PC-9 (cell line): ENCODE measurements around the gene TRIM56. TPM values are rescaled to one million over a fixed set of nuclear protein-coding genes. Genes with fewer than 3 reads are reported as not detected.
A peak's percentile ranks its signal among the peaks of the same experiment; 100 is the strongest.
"Not testable (repeated sequence)": the region's sequence is repeated elsewhere in the genome, so short reads cannot be mapped to it uniquely, and the experiment has no call there.

Source experiments
- BruUV-seq: library from RNA; stranded (reverse); fragments of 400-500 nt; replicated peaks from 2 replicates; lab custom pipeline; 2021; lab: Mats Ljungman, UMichigan
- CTCF ChIA-PET: fragments of 300-600 bp; sonication (Branson Sonifier 250); formaldehyde crosslinking; loops from one replicate; lab custom pipeline; 2022; ENCODE audit warnings: antibody characterized with exemption; lab: Charles Lee
- POLR2A ChIA-PET: fragments of 300-600 bp; sonication (Branson Sonifier 250); formaldehyde crosslinking; loops from one replicate; lab custom pipeline; 2022; ENCODE audit warnings: antibody characterized with exemption; ENCODE audit not compliant: unreplicated experiment; lab: Charles Lee
- DNase-seq, 2 experiments: peaks; one replicate each; pipeline versions ENCODE4 v3.0.0 to v3.0.0-alpha.2; 2015 to 2022; ENCODE audit warnings: mixed read lengths in 1 of 2
- H2AFZ ChIP-seq: fragments of 200-600 bp; sonication (generic); 2 replicates; pipeline ENCODE4 v1.8.1; 2017; ENCODE audit warnings: antibody characterized with exemption
- H3F3A ChIP-seq: fragments of 200-600 bp; sonication (generic); 2 replicates; pipeline ENCODE4 v1.8.1; 2017; ENCODE audit warnings: antibody characterized with exemption, mild to moderate bottlenecking, low read depth; ENCODE audit not compliant: insufficient read depth
- H3K27ac ChIP-seq: fragments of 200-600 bp; sonication (generic); 2 replicates; pipeline ENCODE4 v1.6.1; 2016; ENCODE audit warnings: mixed run types
- H3K27me3 ChIP-seq: fragments of 200-600 bp; sonication (generic); 2 replicates; pipeline ENCODE4 v1.6.1; 2016; ENCODE audit warnings: low read depth, mixed run types; ENCODE audit not compliant: insufficient read depth
- H3K36me3 ChIP-seq: fragments of 200-600 bp; sonication (generic); 2 replicates; pipeline ENCODE4 v1.6.1; 2016; ENCODE audit warnings: low read depth, mixed run types
- H3K4me1 ChIP-seq: fragments of 200-600 bp; sonication (generic); replicated peaks from 2 replicates; pipeline ENCODE4 v1.6.1; 2016; ENCODE audit warnings: mixed run types; ENCODE audit not compliant: insufficient read depth
- H3K4me2 ChIP-seq: fragments of 200-600 bp; sonication (generic); 2 replicates; pipeline ENCODE4 v1.6.1; 2017; ENCODE audit warnings: mixed run types
- H3K4me3 ChIP-seq: fragments of 200-600 bp; sonication (generic); 2 replicates; pipeline ENCODE4 v1.6.1; 2016; ENCODE audit warnings: mixed run types
- H3K79me2 ChIP-seq: fragments of 200-600 bp; sonication (generic); 2 replicates; pipeline ENCODE4 v1.6.1; 2017; ENCODE audit warnings: low read depth, mixed run types
- H3K9me2 ChIP-seq: fragments of 200-600 bp; sonication (generic); 2 replicates; pipeline ENCODE4 v1.8.1; 2017; ENCODE audit warnings: mild to moderate bottlenecking; ENCODE audit not compliant: insufficient read depth
- H3K9me3 ChIP-seq: fragments of 200-600 bp; sonication (generic); 2 replicates; pipeline ENCODE4 v1.8.1; 2016; ENCODE audit warnings: low read depth; ENCODE audit not compliant: insufficient read depth
- H4K20me1 ChIP-seq: fragments of 200-600 bp; sonication (generic); 2 replicates; pipeline ENCODE4 v1.8.1; 2017; ENCODE audit not compliant: insufficient read depth
- CTCF ChIP-seq: fragments of 200-600 bp; sonication (generic); conservative IDR thresholded peaks from 2 replicates; pipeline ENCODE4 v1.6.1; 2017; ENCODE audit warnings: mixed run types, antibody characterized with exemption, mild to moderate bottlenecking, moderate library complexity
- EZH2 ChIP-seq: fragments of 200-600 bp; sonication (generic); IDR thresholded peaks from 2 replicates; pipeline ENCODE4 v1.8.0; 2017; ENCODE audit warnings: antibody characterized with exemption, low read depth
- intact Hi-C: fragments of 100-400 bp; cut with micrococcal nuclease; formaldehyde crosslinking; loops from one replicate; pipeline ENCODE4 v1.10.0; 2022; ENCODE audit not compliant: unreplicated experiment
- total RNA-seq: library from RNA; stranded (reverse); gene quantifications from 2 replicates; pipeline ENCODE4 v1.2.3, GENCODE V29; 2021

Gene TRIM56
- total RNA-seq, 1 experiment from 2014 or later = 72.3 TPM

GRCh38 chr7:101127460-101128039 is 42.3 kb downstream of the TRIM56 start:
- TSS peak; percentile 69 for BruUV-seq
- TF ChIP-seq EZH2 = no peak
- TF ChIP-seq CTCF = no peak
- no peak for DNase-seq
- H3K4me2 ChIP-seq = peak overlapping the region; percentile 92
- ChIA-PET CTCF (interaction anchor here (0.9 to 1.9 kb wide), 4 partner anchors 11 to 125 kb away, joined by 3 to 17 read pairs (median 4); no protein-coding TSS in a partner anchor), POLR2A (interaction anchor here (0.7 to 1.9 kb wide), 4 partner anchors 17 to 90 kb away, joined by 3 to 22 read pairs (median 4); partner anchors contain the start of gene ZNHIT1)
- intact Hi-C loops = no loop called here
- H3K9me3 ChIP-seq = no peaks in the 10 kb centered on the region
- H3K4me1 ChIP-seq = peaks cover 64% of the 10 kb centered on the region
- peak overlapping the region; percentile 99 for H3K27ac ChIP-seq
- no peak overlapping the region for H2AFZ ChIP-seq
- peaks cover 15% of the 10 kb centered on the region; the same call in 1 of the 2 replicates for H3K79me2 ChIP-seq
- H3K9me2 ChIP-seq = no peaks in the 10 kb centered on the region
- peaks cover 57% of the 10 kb centered on the region for H3F3A ChIP-seq
- H3K27me3 ChIP-seq = no peaks in the 10 kb centered on the region
- H3K4me3 ChIP-seq = peak overlapping the region; percentile 45; the same call in 1 of the 2 replicates
- H4K20me1 ChIP-seq = no peaks in the 10 kb centered on the region
- H3K36me3 ChIP-seq = no peaks in the 10 kb centered on the region

GRCh38 chr7:101128040-101128834 is 43.0 kb downstream of the TRIM56 start:
- Histone ChIP-seq H3F3A (peaks cover 50% of the 10 kb centered on the region), H3K36me3 (no peaks in the 10 kb centered on the region), H3K4me1 (peaks cover 57% of the 10 kb centered on the region), H2AFZ (no peak overlapping the region), H4K20me1 (no peaks in the 10 kb centered on the region), H3K9me3 (no peaks in the 10 kb centered on the region), H3K27ac (peak overlapping the region; percentile 99; the same call in 1 of the 2 replicates), H3K4me3 (peak overlapping the region; percentile 45; the same call in 1 of the 2 replicates), H3K27me3 (no peaks in the 10 kb centered on the region), H3K9me2 (no peaks in the 10 kb centered on the region), H3K4me2 (peak overlapping the region; percentile 92), H3K79me2 (peaks cover 9% of the 10 kb centered on the region; the same call in 1 of the 2 replicates)
- intact Hi-C loops = no loop called here
- TF ChIP-seq EZH2 (no peak), CTCF (no peak)
- POLR2A ChIA-PET = interaction anchor here (0.7 to 1.2 kb wide), 2 partner anchors 18 to 25 kb away, joined by 3 to 4 read pairs; no protein-coding TSS in a partner anchor
- CTCF ChIA-PET = interaction anchor here (0.9 to 1.0 kb wide), 3 partner anchors 10 to 124 kb away, joined by 3 to 4 read pairs (median 3); no protein-coding TSS in a partner anchor
- peak; percentile 61 to 72 for DNase-seq
- BruUV-seq = no TSS peak

- Histone ChIP-seq H3K9me3 (no peaks in the 10 kb centered on the region), H3K4me3 (no peak overlapping the region), H3K4me1 (peaks cover 47% of the 10 kb centered on the region), H4K20me1 (no peaks in the 10 kb centered on the region), H3K36me3 (no peaks in the 10 kb centered on the region), H2AFZ (no peak overlapping the region), H3K4me2 (no peak overlapping the region), H3K27ac (no peak overlapping the region), H3F3A (peaks cover 45% of the 10 kb centered on the region), H3K27me3 (no peaks in the 10 kb centered on the region), H3K9me2 (no peaks in the 10 kb centered on the region), H3K79me2 (0 out of 2 replicates have a peak, but pooled peaks cover 8% of the 10 kb centered on the region)
- intact Hi-C loops = no loop called here
- no peak for DNase-seq
- ChIA-PET CTCF (interaction anchor here (0.6 kb wide), 1 partner anchor 49 kb away, joined by 3 read pairs; no protein-coding TSS in a partner anchor), POLR2A (no interaction called here)
- BruUV-seq = no TSS peak
- TF ChIP-seq CTCF = no peak
- TF ChIP-seq EZH2 = no peak
These were observed 44.4 kb downstream of the TRIM56 start for GRCh38 chr7:101129603-101130117.

GRCh38 chr7:101132626-101133600 is 47.6 kb downstream of the TRIM56 start:
- H2AFZ ChIP-seq, H3K9me2 ChIP-seq, H3K36me3 ChIP-seq, H3K9me3 ChIP-seq, H3K4me3 ChIP-seq, H4K20me1 ChIP-seq, DNase-seq, H3K27me3 ChIP-seq, BruUV-seq, H3K27ac ChIP-seq, H3K4me2 ChIP-seq, H3K79me2 ChIP-seq, intact Hi-C loops: not testable (repeated sequence)
- Histone ChIP-seq H3F3A (peaks cover 28% of the 10 kb centered on the region), H3K4me1 (peaks cover 30% of the 10 kb centered on the region)
- ChIA-PET POLR2A (interaction anchor here (0.6 to 0.8 kb wide), 2 partner anchors 16 to 188 kb away, joined by 7 to 17 read pairs; partner anchors contain the start of gene IFT22), CTCF (interaction anchor here (0.6 kb wide), 1 partner anchor 108 kb away, joined by 4 read pairs; no protein-coding TSS in a partner anchor)
